Renal pelvis (tissue), 4 donors: Measurements from ENCODE around the gene AKAP1. TPM values are rescaled to one million over a fixed set of nuclear protein-coding genes. Genes with fewer than 3 reads are reported as not detected.

ENCODE experiments used
- DNase-seq: peaks from one replicate; pipeline ENCODE4 v3.0.0-alpha.2; 2013
- polyA plus RNA-seq, 3 donors: library from polyadenylated mRNA; unstranded; fragments of 120-200 nt; gene quantifications; one replicate each; pipeline ENCODE4 v1.2.1, GENCODE V29; 2013; ENCODE audit not compliant: insufficient read length in 3 of 3

AKAP1 gene
- polyA plus RNA-seq, 3 donors = 36.0 to 40.5 (median 39.5) TPM

- no peak for DNase-seq
Observed at GRCh38 chr17:57124053-57124452, 39.0 kb downstream of the AKAP1 start.

GRCh38 chr17:57125406-57125805 lies 40.4 kb downstream of the AKAP1 start:
- no peak for DNase-seq

- no peak for DNase-seq
Observed at GRCh38 chr17:57125866-57126265, 40.8 kb downstream of the AKAP1 start.

- peak; percentile 75 for DNase-seq
Observed at GRCh38 chr17:57130708-57131461, 45.8 kb downstream of the AKAP1 start.

- no peak for DNase-seq
Observed at GRCh38 chr17:57132663-57133062, 47.6 kb downstream of the AKAP1 start.

GRCh38 chr17:57133486-57133885 lies 48.4 kb downstream of the AKAP1 start:
- DNase-seq = no peak

- no peak for DNase-seq
Observed at GRCh38 chr17:57135026-57135788, 50.2 kb downstream of the AKAP1 start.

GRCh38 chr17:57135789-57136291 lies 50.8 kb downstream of the AKAP1 start:
- DNase-seq = no peak

GRCh38 chr17:57136355-57136754 lies 51.3 kb downstream of the AKAP1 start:
- no peak for DNase-seq

GRCh38 chr17:57138030-57138911 lies 53.2 kb downstream of the AKAP1 start:
- no peak for DNase-seq

- no peak for DNase-seq
Observed at GRCh38 chr17:57138956-57139576, 54.0 kb downstream of the AKAP1 start.

GRCh38 chr17:57140316-57140715 lies 55.3 kb downstream of the AKAP1 start:
- no peak for DNase-seq

GRCh38 chr17:57142925-57143324 lies 57.9 kb downstream of the AKAP1 start:
- no peak for DNase-seq

GRCh38 chr17:57143361-57143760 lies 58.3 kb downstream of the AKAP1 start:
- DNase-seq = no peak

- no peak for DNase-seq
Observed at GRCh38 chr17:57143919-57144318, 58.9 kb downstream of the AKAP1 start.

- DNase-seq = no peak
Observed at GRCh38 chr17:57144567-57144966, 59.5 kb downstream of the AKAP1 start.

- no peak for DNase-seq
Observed at GRCh38 chr17:57145347-57145746, 60.3 kb downstream of the AKAP1 start.

GRCh38 chr17:57146273-57146672 lies 61.2 kb downstream of the AKAP1 start:
- DNase-seq = no peak

GRCh38 chr17:57151798-57152197 lies 66.8 kb downstream of the AKAP1 start:
- no peak for DNase-seq

- no peak for DNase-seq
Observed at GRCh38 chr17:57152967-57153528, 68.0 kb downstream of the AKAP1 start.

- DNase-seq = no peak
Observed at GRCh38 chr17:57154921-57155320, 69.9 kb downstream of the AKAP1 start.
